K562 treated with DMSO at 1 percent for 12 hours (cell line): ENCODE data around the gene OR4A15. TPM values are rescaled to one million over a fixed set of nuclear protein-coding genes. Genes with fewer than 3 reads are reported as not detected.

Source experiments
- total RNA-seq: library from RNA; unstranded; fragments of 300-600 nt; gene quantifications from 2 replicates; pipeline ENCODE4 v1.2.3, GENCODE V29; 2022; ENCODE audit not compliant: insufficient read depth

Gene OR4A15
- not detected in 2 replicates for total RNA-seq

GRCh38 chr11:55367674-55368073, at the start of gene OR4A15:
Gene OR4A15, plus strand, starts transcription at chr11:55367974. Its CDS starts 0 bp downstream, at chr11:55367974.

GRCh38 chr11:55342901-55343300, 24.9 kb upstream of the OR4A15 start, which contains the start of gene OR4A16:
Gene OR4A16, plus strand, starts transcription at chr11:55343201. Its CDS starts 0 bp downstream, at chr11:55343201.

Other genes with a start within 250 kb of the OR4A15 start
- gene TRIM48, start 105.8 kb upstream of the OR4A15 start, total RNA-seq: not detected in 2 replicates
- not detected in 2 replicates for gene OR4A16, start 24.8 kb upstream of the OR4A15 start, total RNA-seq
- gene OR4C15, start 186.5 kb downstream of the OR4A15 start, total RNA-seq: not detected in 2 replicates
- not detected in 2 replicates for gene OR4C16, start 204.2 kb downstream of the OR4A15 start, total RNA-seq
- not detected in 2 replicates for gene OR4C11, start 239.7 kb downstream of the OR4A15 start, total RNA-seq